Gastrocnemius medialis (tissue), 4 donors: ENCODE measurements around the gene ITGB5.

Experiments used
- CTCF ChIP-seq, 5 experiments: fragments of 450-650 bp in 3 of 5; fragments of 200-600 bp in 2 of 5; sonication (generic) in 2 of 5; IDR thresholded peaks in 4 of 5; conservative IDR thresholded peaks in 1 of 5; 1 replicate in 4 of 5; 2 replicates in 1 of 5; pipeline ENCODE4 v1.5.1; 2016 to 2019; ENCODE audit warnings: antibody characterized with exemption in 5 of 5, mild to moderate bottlenecking in 3 of 5, moderate library complexity in 3 of 5
- POLR2A ChIP-seq, 2 donors: fragments of 450-650 bp; IDR thresholded peaks; one replicate each; pipeline ENCODE4 v1.6.1; 2017; ENCODE audit warnings: antibody characterized with exemption in 2 of 2, mild to moderate bottlenecking in 2 of 2, moderate library complexity in 2 of 2

- TF ChIP-seq CTCF (IDR thresholded peaks at IDR 0.05 in 4 of 5, conservative IDR thresholded peaks at IDR 0.05 in 1 of 5): no peak
- TF ChIP-seq POLR2A (IDR thresholded peaks at IDR 0.05): no peak
Measured at GRCh38 chr3:124853446-124853845, 33.7 kb downstream of the ITGB5 start.
